BJ (cell line): ENCODE data around the gene SCAPER. TPM values are rescaled to one million over a fixed set of nuclear protein-coding genes. Genes with fewer than 3 reads are reported as not detected.
A peak's percentile ranks its signal among the peaks of the same experiment; 100 is the strongest.

Source experiments
- CTCF ChIA-PET: fragments of 350-600 bp; formaldehyde crosslinking; extraction: SDS; loops from one replicate; lab custom pipeline; 2021; ENCODE audit warnings: antibody characterized with exemption, inconsistent platforms; lab: Yijun Ruan, JAX
- POLR2A ChIA-PET: fragments of 300-600 bp; sonication (Branson Sonifier 250); formaldehyde crosslinking; extraction: SDS; loops from one replicate; lab custom pipeline; 2021; ENCODE audit warnings: antibody characterized with exemption; lab: Charles Lee
- DNase-seq: peaks from one replicate; pipeline ENCODE4 v3.0.0-alpha.2; 2011; ENCODE audit warnings: low read depth
- H3K27me3 ChIP-seq: 2 replicates; pipeline ENCODE4 v1.6.0; 2011; ENCODE audit warnings: low read length; ENCODE audit not compliant: control insufficient read depth, insufficient read depth
- H3K36me3 ChIP-seq: 2 replicates; pipeline ENCODE4 v1.5.1; 2011; ENCODE audit warnings: low read length; ENCODE audit not compliant: control insufficient read depth, insufficient read depth
- H3K4me3 ChIP-seq: 2 replicates; pipeline ENCODE4 v1.5.1; 2011; ENCODE audit warnings: low read depth, mild to moderate bottlenecking, control low read depth, low read length
- polyA plus RNA-seq: library from polyadenylated mRNA; depleted of rRNA; stranded (reverse); fragments of >200 nt; gene quantifications from 2 replicates; pipeline ENCODE4 v1.2.3, GENCODE V29; 2011
- TF ChIP-seq, protein P1 (sequence below): IDR thresholded peaks from 2 replicates; pipeline ENCODE4 v1.5.1; 2011; ENCODE audit warnings: low read depth, mild to moderate bottlenecking, control low read depth, inconsistent platforms, low read length, moderate library complexity; ENCODE audit not compliant: insufficient read depth

SCAPER gene
- polyA plus RNA-seq, 1 experiment = 2.3 TPM

DNA sequence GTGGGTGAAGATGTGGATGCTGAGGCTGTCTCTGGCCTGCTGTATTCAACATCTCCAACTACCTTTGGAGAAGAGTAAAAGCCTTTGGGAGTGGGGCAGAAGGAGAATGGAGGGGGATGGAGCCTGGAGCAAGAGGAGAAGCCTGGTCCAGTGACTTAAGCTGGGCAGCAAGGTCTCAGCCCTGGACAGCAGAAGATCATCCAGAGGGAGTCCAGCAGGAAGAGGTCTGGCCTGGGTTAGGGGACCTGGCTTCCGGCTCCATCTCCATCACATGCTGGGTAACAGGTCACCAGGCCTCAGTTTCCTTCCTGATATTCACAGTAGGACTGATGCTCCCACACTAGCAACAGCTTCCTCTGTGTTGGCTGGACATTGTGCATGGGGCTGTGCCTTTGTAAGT lies 572.3 kb downstream of the SCAPER start:
- CTCF ChIA-PET = interaction anchor here (1.2 to 1.5 kb wide), 4 partner anchors 8 to 184 kb away, joined by 3 to 4 read pairs (median 3); no protein-coding TSS in a partner anchor
- POLR2A ChIA-PET = no interaction called here
- H3K27me3 ChIP-seq = no peaks in the 10 kb centered on the region
- no peaks in the 10 kb centered on the region for H3K36me3 ChIP-seq
- TF ChIP-seq, protein P1, sequence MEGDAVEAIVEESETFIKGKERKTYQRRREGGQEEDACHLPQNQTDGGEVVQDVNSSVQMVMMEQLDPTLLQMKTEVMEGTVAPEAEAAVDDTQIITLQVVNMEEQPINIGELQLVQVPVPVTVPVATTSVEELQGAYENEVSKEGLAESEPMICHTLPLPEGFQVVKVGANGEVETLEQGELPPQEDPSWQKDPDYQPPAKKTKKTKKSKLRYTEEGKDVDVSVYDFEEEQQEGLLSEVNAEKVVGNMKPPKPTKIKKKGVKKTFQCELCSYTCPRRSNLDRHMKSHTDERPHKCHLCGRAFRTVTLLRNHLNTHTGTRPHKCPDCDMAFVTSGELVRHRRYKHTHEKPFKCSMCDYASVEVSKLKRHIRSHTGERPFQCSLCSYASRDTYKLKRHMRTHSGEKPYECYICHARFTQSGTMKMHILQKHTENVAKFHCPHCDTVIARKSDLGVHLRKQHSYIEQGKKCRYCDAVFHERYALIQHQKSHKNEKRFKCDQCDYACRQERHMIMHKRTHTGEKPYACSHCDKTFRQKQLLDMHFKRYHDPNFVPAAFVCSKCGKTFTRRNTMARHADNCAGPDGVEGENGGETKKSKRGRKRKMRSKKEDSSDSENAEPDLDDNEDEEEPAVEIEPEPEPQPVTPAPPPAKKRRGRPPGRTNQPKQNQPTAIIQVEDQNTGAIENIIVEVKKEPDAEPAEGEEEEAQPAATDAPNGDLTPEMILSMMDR = no peak
- H3K4me3 ChIP-seq = no peak overlapping the region
- DNase-seq = no peak

- no peaks in the 10 kb centered on the region for H3K36me3 ChIP-seq
- POLR2A ChIA-PET = interaction anchor here (0.7 kb wide), 1 partner anchor 1202 kb away, joined by 3 read pairs; no protein-coding TSS in a partner anchor
- CTCF ChIA-PET = interaction anchor here (0.7 to 4.2 kb wide), 29 partner anchors 8 to 531 kb away, joined by 3 to 32 read pairs (median 4); partner anchors contain the start of gene ETFA
- TF ChIP-seq, protein P1 = peak; percentile 80
- H3K27me3 ChIP-seq = no peaks in the 10 kb centered on the region
- no peak overlapping the region for H3K4me3 ChIP-seq
- no peak for DNase-seq
Measured at GRCh38 chr15:76330080-76330680, 575.0 kb downstream of the SCAPER start.

DNA sequence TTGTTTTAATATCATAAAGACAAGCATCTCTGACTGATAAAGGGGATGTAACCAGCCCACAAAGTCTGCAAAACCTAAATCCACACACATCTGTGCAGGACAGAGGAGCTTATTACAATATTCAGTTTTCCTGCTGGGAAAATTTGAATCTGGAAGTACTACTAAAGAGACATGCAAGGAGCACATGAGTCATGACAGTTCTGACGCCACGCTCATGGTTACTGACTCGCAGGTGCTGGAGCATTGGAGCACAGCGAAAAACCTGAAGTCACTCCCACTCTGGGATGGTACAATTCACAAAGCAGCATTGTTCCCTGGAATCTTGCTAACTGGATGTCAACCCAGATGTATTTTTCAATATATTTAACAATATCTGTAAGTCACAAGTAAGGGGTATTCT lies 576.2 kb downstream of the SCAPER start:
- DNase-seq = no peak
- Histone ChIP-seq H3K4me3 (no peak overlapping the region), H3K36me3 (no peaks in the 10 kb centered on the region), H3K27me3 (no peaks in the 10 kb centered on the region)
- TF ChIP-seq, protein P1 = no peak
- ChIA-PET POLR2A (no interaction called here), CTCF (interaction anchor here (0.6 to 4.2 kb wide), 8 partner anchors 12 to 604 kb away, joined by 3 to 32 read pairs (median 6); no protein-coding TSS in a partner anchor)

- POLR2A ChIA-PET = no interaction called here
- Histone ChIP-seq H3K27me3 (no peaks in the 10 kb centered on the region; the same call in 1 of the 2 replicates), H3K4me3 (no peak overlapping the region), H3K36me3 (no peaks in the 10 kb centered on the region)
- DNase-seq = no peak
- CTCF ChIA-PET = interaction anchor here (1.2 to 4.2 kb wide), 3 partner anchors 11 to 142 kb away, joined by 7 to 32 read pairs (median 31); no protein-coding TSS in a partner anchor
- TF ChIP-seq, protein P1 = no peak
Measured at GRCh38 chr15:76328106-76328696, 576.9 kb downstream of the SCAPER start.
